ENCODE measurements around the gene CCDC149. TPM values are rescaled to one million over a fixed set of nuclear protein-coding genes. Genes with fewer than 3 reads are reported as not detected.

The CCDC149 gene
- total RNA-seq, 1 experiment from 2014 or later, result 8.9 TPM

GRCh38 chr4:24846716-24847115 is 66.1 kb downstream of the CCDC149 start:
- no peaks in the 10 kb centered on the region for H3K9me3 Mint-ChIP-seq (ENCODE audit: low read depth, unreplicated experiment)

GRCh38 chr4:24845902-24846301 is 66.9 kb downstream of the CCDC149 start:
- Mint-ChIP-seq H3K27ac (ENCODE audit: unreplicated experiment) (no peak overlapping the region), H3K9me3 (ENCODE audit: low read depth, unreplicated experiment) (no peaks in the 10 kb centered on the region), H3K27me3 (ENCODE audit: unreplicated experiment) (no peaks in the 10 kb centered on the region), H3K4me3 (ENCODE audit: low read depth, unreplicated experiment) (no peak overlapping the region), H3K36me3 (ENCODE audit: insufficient read depth, unreplicated experiment) (peaks cover 2% of the 10 kb centered on the region), H3K4me1 (ENCODE audit: low read depth, unreplicated experiment) (peaks cover 41% of the 10 kb centered on the region)
- no TSS peak for BruUV-seq (replicated peaks)
- no peak for DNase-seq
- no peak for TF ChIP-seq CTCF (IDR thresholded peaks at IDR 0.05; ENCODE audit: unreplicated experiment)
- CTCF ChIA-PET, result no interaction called here
- intact Hi-C loops (cut with micrococcal nuclease; ENCODE audit: unreplicated experiment), result no loop called here

More at GRCh38 chr4:24846716-24847115, 66.1 kb downstream of the CCDC149 start:
- no peak for DNase-seq
- BruUV-seq (replicated peaks), result no TSS peak
- H3K27me3 Mint-ChIP-seq (ENCODE audit: unreplicated experiment), result no peaks in the 10 kb centered on the region
- no peak for TF ChIP-seq CTCF (IDR thresholded peaks at IDR 0.05; ENCODE audit: unreplicated experiment)
- peaks cover 43% of the 10 kb centered on the region for H3K4me1 Mint-ChIP-seq (ENCODE audit: low read depth, unreplicated experiment)
- H3K4me3 Mint-ChIP-seq (ENCODE audit: low read depth, unreplicated experiment), result no peak overlapping the region
- H3K36me3 Mint-ChIP-seq (ENCODE audit: insufficient read depth, unreplicated experiment), result no peaks in the 10 kb centered on the region
- H3K27ac Mint-ChIP-seq (ENCODE audit: unreplicated experiment), result no peak overlapping the region
- CTCF ChIA-PET, result no interaction called here
- intact Hi-C loops (cut with micrococcal nuclease; ENCODE audit: unreplicated experiment), result no loop called here

- intact Hi-C loops (cut with micrococcal nuclease; ENCODE audit: unreplicated experiment), result no loop called here
- no peak overlapping the region for H3K27ac Mint-ChIP-seq (ENCODE audit: unreplicated experiment)
- peaks cover 4% of the 10 kb centered on the region for H3K36me3 Mint-ChIP-seq (ENCODE audit: insufficient read depth, unreplicated experiment)
- H3K4me1 Mint-ChIP-seq (ENCODE audit: low read depth, unreplicated experiment), result peaks cover 33% of the 10 kb centered on the region
- CTCF ChIA-PET, result no interaction called here
- BruUV-seq (replicated peaks), result no TSS peak
- H3K27me3 Mint-ChIP-seq (ENCODE audit: unreplicated experiment), result no peaks in the 10 kb centered on the region
- no peaks in the 10 kb centered on the region for H3K9me3 Mint-ChIP-seq (ENCODE audit: low read depth, unreplicated experiment)
- H3K4me3 Mint-ChIP-seq (ENCODE audit: low read depth, unreplicated experiment), result no peak overlapping the region
- TF ChIP-seq CTCF (IDR thresholded peaks at IDR 0.05; ENCODE audit: unreplicated experiment), result no peak
- no peak for DNase-seq
Observed at GRCh38 chr4:24845132-24845531, 67.7 kb downstream of the CCDC149 start.

GRCh38 chr4:24843096-24843495 is 69.7 kb downstream of the CCDC149 start:
- no peak for TF ChIP-seq CTCF (IDR thresholded peaks at IDR 0.05; ENCODE audit: unreplicated experiment)
- Mint-ChIP-seq H3K27me3 (ENCODE audit: unreplicated experiment) (no peaks in the 10 kb centered on the region), H3K4me1 (ENCODE audit: low read depth, unreplicated experiment) (peaks cover 29% of the 10 kb centered on the region), H3K9me3 (ENCODE audit: low read depth, unreplicated experiment) (no peaks in the 10 kb centered on the region), H3K36me3 (ENCODE audit: insufficient read depth, unreplicated experiment) (peaks cover 4% of the 10 kb centered on the region), H3K27ac (ENCODE audit: unreplicated experiment) (no peak overlapping the region), H3K4me3 (ENCODE audit: low read depth, unreplicated experiment) (no peak overlapping the region)
- CTCF ChIA-PET, result interaction anchor here (0.6 to 0.8 kb wide), 2 partner anchors 50 to 1509 kb away, joined by 3 read pairs; no protein-coding TSS in a partner anchor
- no TSS peak for BruUV-seq (replicated peaks)
- DNase-seq, result no peak
- intact Hi-C loops (cut with micrococcal nuclease; ENCODE audit: unreplicated experiment), result no loop called here

Data from Calu3 (cell line).